DMS79 treated with DMSO at 0.1 percent for 48 hours (cell line): ENCODE measurements around the gene CCSER2.

ENCODE experiments used
- DNase-seq: peaks from one replicate; lab custom pipeline; 2025; lab: John Stamatoyannopoulos, UW

CCSER2 gene

DNA sequence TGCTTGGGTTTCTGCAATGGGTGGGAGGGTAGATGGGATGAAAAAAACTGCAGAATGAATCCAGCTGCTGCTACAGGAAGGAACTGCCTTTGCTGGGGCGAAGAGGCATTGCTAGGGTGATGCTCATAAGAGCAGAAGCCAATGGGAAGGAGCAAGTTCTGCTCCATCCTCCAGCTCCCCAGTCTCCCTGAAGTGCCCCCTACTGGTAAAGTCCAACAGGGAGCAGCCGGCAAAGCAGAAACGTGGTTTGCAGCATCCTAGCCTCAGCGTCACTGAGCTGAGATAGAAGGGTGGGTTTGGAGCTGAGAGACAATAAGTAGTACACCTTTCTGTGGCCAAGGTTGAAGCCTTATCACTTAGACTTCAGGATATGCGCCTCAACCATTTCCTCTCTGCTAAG lies 220.5 kb downstream of the CCSER2 start:
- DNase-seq: no peak

DNA sequence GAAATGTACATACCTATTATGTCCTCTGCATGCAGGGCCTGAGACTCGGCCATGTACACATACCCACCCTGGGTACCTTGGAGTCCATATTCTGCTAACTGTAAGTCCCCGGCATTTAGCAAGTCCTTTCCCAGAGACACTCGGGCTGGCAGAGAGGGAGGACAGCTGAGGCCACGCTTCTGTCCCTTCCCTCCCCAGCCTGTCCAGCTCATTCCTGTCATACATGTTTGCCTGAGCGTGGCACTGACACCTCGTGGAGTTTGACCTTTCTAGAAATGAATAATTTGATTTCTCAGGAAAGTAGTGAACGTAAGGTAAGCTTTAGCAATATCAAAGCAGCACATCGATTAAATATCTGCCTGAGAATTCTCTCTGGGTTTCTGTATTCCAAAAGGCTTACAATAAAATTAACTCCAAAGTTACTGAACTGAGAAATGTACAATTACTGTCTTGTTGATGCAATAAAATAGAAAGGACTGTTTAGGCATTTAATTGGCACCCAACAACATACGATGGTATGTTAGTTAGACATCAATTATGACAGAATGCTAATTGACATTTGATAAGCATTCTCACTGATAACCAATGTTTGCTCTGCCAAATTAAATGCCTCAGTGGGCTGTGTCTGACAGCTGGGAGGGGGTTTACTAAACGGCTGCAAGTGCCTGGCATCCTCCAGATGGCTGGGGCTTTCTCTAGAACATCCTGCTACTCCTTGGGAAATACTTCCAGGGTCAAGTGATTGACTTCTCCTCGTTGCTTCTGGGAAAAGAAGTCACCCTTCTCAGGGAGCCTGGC lies 221.2 kb downstream of the CCSER2 start:
- no peak for DNase-seq

GRCh38 chr10:84550756-84551436 lies 222.5 kb downstream of the CCSER2 start:
- no peak for DNase-seq

DNA sequence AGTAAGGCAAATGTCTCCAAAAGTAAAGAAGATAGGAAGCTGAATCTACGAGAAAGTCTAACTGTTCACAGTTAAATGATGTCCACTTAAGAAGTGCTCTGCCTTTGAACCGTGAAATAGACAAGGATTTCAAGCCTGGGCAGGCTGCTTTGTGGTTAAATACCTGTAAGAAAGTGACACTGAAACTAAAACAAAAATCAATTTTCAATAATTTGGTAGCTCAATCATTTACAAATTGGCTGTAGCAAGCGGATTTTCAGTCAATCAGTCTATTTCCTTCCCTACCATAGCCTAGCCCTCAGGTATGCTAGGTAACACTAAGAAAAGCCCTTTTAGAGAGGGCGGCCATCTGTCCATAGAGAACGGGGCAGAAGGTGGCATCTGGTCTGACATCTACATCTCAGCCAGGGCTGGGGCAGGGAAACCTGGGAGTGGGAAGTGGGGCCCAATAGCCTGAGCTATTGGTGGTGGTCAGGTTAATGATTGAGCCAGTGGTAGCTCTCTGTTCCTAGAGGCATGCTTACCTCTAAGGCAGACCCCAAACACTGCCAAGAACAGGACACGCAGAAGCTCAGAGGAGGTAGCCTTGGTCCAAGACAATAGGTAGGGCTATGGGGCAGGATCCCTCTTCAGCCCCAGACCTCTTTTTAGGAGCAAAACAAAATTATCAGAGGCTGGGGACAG lies 223.2 kb downstream of the CCSER2 start:
- no peak for DNase-seq

GRCh38 chr10:84552478-84552877 lies 224.1 kb downstream of the CCSER2 start:
- no peak for DNase-seq

- no peak for DNase-seq
Measured at GRCh38 chr10:84562592-84562991, 234.2 kb downstream of the CCSER2 start.

DNA sequence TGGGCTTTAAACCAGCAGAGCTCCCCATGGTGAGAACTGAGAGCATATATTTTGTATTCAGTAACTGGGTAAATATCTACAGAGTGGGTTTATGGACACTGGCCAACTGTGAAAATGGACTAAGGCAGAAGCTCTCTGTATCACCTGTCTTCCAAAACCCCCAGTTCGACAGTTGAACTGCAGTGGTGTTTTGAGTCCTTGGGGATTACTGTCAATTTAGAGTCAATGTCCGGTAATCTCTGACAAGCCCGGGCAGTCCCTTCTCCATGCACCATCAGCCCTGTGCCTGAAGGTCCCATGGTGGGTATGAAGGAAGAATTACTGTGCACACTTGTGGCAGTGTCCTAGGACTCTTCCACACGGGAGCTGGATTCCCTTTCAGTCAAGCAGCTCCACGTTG lies 235.0 kb downstream of the CCSER2 start:
- DNase-seq: no peak

GRCh38 chr10:84563868-84564267 lies 235.5 kb downstream of the CCSER2 start:
- peak; percentile 30 for DNase-seq

GRCh38 chr10:84565881-84566582 lies 237.6 kb downstream of the CCSER2 start:
- no peak for DNase-seq

- no peak for DNase-seq
Measured at GRCh38 chr10:84567133-84567532, 238.7 kb downstream of the CCSER2 start.
